Nephron progenitor cell (in vitro differentiated cells): ENCODE results near the gene MED31.

Experiments
- DNase-seq: peaks from one replicate; pipeline ENCODE4 v3.0.0; 2021
- H3K27ac Mint-ChIP-seq: 2 replicates; pipeline ENCODE4 v1.8.0; 2021; ENCODE audit warnings: mild to moderate bottlenecking, moderate library complexity, mixed read lengths
- H3K27me3 Mint-ChIP-seq: 2 replicates; pipeline ENCODE4 v1.8.0; 2021; ENCODE audit warnings: mild to moderate bottlenecking, low read depth, mixed read lengths; ENCODE audit not compliant: poor library complexity
- H3K36me3 Mint-ChIP-seq: 2 replicates; pipeline ENCODE4 v1.8.0; 2021; ENCODE audit warnings: low read depth, mixed read lengths
- H3K4me1 Mint-ChIP-seq: 2 replicates; pipeline ENCODE4 v1.8.0; 2021; ENCODE audit warnings: mixed read lengths
- H3K4me3 Mint-ChIP-seq: 2 replicates; pipeline ENCODE4 v1.8.0; 2021; ENCODE audit warnings: mild to moderate bottlenecking, moderate library complexity, mixed read lengths
- H3K9me3 Mint-ChIP-seq: 2 replicates; pipeline ENCODE4 v1.8.0; 2021; ENCODE audit warnings: mild to moderate bottlenecking, moderate library complexity, mixed read lengths
- TF ChIP-seq, protein P1 (sequence below): fragments of 200-600 bp; sonication (generic); IDR thresholded peaks from 2 replicates; pipeline ENCODE4 v1.5.0; 2021; ENCODE audit warnings: antibody characterized with exemption

The MED31 gene

DNA sequence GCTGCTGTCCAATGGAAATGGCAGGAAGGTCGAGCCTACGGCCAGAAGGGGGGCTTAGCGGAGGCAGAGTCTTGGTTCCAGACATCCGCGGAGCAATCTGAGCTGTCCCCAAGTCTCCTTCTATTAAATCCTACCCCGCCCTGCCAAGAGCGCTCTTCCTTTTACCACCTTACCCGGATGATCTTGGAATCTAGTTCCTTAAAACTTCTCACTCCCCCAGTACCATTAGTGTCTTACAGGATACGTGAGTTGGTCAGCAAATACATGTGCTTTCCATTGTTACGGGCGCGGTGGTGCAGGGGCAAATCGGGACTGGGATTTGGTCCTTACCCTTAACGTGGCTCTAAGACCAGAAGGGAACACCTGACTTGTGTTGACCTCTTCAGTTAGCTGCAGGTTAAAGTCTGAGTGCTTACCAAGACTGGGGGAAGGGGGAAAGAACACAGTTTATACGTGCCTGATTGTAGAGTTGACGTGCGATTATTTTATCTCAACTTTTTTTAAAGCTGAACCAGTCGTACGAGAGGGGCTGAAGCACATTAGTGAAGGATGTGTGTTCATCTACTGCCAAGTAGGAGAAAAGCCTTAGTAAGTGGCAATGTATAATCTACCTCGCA is 10.1 kb downstream of the MED31 start:
- TF ChIP-seq, protein P1, sequence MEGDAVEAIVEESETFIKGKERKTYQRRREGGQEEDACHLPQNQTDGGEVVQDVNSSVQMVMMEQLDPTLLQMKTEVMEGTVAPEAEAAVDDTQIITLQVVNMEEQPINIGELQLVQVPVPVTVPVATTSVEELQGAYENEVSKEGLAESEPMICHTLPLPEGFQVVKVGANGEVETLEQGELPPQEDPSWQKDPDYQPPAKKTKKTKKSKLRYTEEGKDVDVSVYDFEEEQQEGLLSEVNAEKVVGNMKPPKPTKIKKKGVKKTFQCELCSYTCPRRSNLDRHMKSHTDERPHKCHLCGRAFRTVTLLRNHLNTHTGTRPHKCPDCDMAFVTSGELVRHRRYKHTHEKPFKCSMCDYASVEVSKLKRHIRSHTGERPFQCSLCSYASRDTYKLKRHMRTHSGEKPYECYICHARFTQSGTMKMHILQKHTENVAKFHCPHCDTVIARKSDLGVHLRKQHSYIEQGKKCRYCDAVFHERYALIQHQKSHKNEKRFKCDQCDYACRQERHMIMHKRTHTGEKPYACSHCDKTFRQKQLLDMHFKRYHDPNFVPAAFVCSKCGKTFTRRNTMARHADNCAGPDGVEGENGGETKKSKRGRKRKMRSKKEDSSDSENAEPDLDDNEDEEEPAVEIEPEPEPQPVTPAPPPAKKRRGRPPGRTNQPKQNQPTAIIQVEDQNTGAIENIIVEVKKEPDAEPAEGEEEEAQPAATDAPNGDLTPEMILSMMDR: no peak
- peaks cover 49% of the 10 kb centered on the region for H3K4me1 Mint-ChIP-seq
- H3K36me3 Mint-ChIP-seq: peaks cover 14% of the 10 kb centered on the region
- no peaks in the 10 kb centered on the region for H3K9me3 Mint-ChIP-seq
- DNase-seq: no peak
- peak overlapping the region; percentile 100 for H3K27ac Mint-ChIP-seq
- H3K4me3 Mint-ChIP-seq: peak overlapping the region; percentile 92
- H3K27me3 Mint-ChIP-seq: no peaks in the 10 kb centered on the region

DNA sequence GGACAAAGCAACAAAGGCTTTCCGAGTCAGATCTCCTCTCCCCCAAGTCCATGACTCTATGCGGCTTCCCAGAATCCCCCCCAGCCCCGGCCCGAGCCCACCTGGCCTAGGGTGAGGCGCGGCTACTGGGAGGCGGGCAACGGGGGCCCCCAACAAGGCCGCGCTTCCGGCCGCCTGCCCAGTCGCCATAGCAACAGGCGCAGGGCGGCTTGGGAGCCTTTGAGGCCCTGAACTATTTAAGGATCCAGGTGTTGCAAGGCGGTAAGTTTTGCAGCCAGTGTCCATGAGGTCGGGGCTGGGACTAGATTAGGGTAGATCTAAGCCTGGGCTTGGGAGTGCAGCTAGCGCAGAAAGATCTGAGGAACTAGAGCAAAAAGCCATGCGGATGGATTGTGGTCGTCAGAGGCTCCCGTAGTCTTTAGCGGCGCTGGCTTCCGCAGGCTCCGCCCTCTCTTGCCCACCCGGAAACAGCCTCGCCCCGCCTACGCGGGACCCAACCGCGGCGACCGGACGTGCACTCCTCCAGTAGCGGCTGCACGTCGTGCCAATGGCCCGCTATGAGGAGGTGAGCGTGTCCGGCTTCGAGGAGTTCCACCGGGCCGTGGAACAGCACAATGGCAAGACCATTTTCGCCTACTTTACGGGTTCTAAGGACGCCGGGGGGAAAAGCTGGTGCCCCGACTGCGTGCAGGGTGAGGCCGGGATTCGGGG is 10.7 kb downstream of the MED31 start, which contains the start of the genes KIAA0753 and TXNDC17:
TSS of gene KIAA0753 (minus strand) at position 176 of the 711 bp plus-strand sequence. CDS start 5,608 bp downstream, outside the sequence.
TSS of gene TXNDC17 (plus strand) at position 525 of the 711 bp plus-strand sequence. CDS start at position 548, 23 bp downstream.
- Mint-ChIP-seq H3K4me3 (peak within 1 kb of the TSS; percentile 92), H3K9me3 (no peaks in the 10 kb centered on the region), H3K27ac (peak within 1 kb of the TSS; percentile 100), H3K36me3 (peaks cover 17% of the 10 kb centered on the region), H3K27me3 (no peaks in the 10 kb centered on the region), H3K4me1 (peaks cover 50% of the 10 kb centered on the region)
- peak; percentile 93 for DNase-seq
- TF ChIP-seq, protein P1: no peak

DNA sequence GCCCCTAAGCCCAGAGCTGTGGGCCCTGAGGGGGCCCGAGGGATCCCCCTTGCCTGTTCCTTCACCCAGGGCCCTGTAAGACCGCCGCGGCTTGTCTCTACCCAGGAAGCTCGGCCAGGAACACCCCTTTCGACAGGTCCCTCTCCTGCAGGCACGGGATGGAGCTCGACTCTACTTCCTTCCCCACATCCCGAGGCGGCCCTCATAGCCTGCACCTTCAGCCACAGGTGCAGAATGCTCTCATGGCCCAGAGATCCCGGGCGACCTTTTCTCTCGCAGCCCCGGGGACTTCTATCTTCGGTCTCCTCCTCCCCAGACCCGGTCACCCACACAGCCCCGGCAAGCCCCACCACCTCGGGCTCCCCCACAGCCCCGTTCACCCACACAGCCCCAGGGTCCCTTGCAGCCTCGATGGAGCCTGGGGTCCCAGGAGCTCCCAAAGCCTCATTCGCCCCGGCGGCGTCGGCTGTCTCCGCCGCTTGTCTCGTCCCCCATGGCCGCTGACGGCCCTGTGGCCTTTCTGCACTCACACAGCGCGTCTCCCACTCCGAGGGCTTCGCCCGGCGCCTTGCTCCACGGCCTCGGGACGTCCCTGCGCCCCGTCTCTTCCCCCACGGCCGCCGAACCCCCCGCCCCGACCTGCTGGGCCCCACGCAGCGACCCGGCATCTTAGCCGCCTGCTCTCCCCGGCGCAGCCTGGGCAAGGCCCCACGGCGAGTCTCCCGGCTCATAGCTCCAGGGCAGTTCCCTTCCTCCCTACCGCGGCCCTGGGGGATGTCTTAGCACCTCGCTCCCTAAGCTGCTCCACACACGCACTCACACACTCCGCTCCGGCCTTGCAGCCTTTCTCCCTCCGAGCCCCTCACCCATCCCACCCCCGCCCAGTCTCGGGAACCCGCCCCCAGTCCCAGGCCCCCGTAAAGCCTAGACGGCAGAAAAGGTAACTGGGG is 11.5 kb downstream of the MED31 start:
- Mint-ChIP-seq H3K4me3 (peak overlapping the region; percentile 92), H3K27ac (peak overlapping the region; percentile 100), H3K36me3 (peaks cover 21% of the 10 kb centered on the region), H3K4me1 (peaks cover 50% of the 10 kb centered on the region), H3K27me3 (no peaks in the 10 kb centered on the region), H3K9me3 (no peaks in the 10 kb centered on the region)
- TF ChIP-seq, protein P1: no peak
- peak; percentile 63 for DNase-seq

DNA sequence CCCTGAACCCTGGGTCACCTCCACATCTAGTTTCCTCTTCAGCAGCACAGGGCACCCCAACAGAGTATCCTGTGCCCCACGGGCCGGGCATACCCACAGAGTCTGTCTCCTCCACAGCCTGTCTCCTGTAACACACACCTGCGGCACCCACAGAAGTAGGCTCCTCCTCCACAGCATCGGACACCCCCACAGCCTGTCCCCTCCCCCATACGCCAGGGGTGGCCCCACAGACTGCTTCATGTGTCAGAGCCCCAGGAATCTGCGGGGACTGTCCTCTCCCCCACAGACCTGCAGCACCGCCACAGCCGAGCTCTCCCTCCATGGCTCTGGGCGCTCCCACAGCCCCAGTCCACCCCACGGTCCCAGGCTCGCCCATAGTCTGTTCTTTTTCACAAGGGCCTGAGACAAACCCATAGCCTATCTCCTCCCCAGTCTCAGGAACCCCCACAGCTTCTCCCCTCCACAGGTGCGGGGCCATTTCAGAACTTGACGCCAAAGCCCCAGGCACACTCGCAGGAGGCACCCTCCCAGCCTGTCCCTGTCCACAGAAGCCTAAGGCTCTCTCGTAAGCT is 12.3 kb downstream of the MED31 start:
- peaks cover 21% of the 10 kb centered on the region for H3K36me3 Mint-ChIP-seq
- TF ChIP-seq, protein P1: no peak

DNA sequence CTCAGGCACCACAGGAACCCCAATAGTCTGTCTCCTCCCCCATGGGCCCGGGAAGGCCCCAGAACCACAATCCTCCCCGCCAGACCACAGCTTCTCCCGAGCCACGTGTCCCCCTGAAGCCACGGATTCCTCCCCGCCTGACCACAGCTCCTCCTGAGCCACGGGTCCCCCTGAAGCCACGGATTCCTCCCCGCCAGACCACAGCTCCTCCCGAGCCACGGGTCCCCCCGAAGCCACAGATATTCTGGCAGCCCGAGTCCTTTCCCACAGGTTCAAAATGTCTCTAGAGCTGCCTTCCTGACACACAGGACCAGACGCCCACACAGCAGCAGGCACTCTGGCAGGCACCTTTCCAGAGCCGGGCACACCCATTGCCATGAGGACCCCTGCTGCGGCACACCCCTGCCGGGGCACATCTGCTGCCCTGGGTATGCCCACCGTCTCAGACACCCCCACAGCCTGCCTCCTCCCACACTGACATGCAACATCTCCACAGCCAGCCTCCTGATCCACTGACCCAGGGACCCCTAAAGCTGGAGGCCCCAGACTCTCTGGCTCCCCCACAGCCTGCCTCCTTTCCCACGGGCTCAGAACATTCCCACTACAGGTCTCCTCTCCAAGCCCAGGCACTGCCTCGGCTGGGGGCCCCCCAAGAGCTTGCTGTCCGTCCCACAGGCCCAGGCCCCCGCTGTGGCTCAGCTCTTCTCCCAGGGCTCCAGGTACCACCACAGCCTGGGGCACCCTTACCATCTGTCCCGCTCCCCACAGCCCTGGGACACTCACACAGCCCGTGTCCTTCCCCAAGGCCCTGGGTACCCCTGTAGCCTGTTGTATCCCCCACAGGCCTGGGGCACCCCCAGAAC is 13.1 kb downstream of the MED31 start:
- H3K4me3 Mint-ChIP-seq: peak overlapping the region; percentile 92
- peaks cover 50% of the 10 kb centered on the region for H3K4me1 Mint-ChIP-seq
- no peaks in the 10 kb centered on the region for H3K9me3 Mint-ChIP-seq
- H3K36me3 Mint-ChIP-seq: peaks cover 26% of the 10 kb centered on the region
- TF ChIP-seq, protein P1: no peak
- peak overlapping the region; percentile 64 for H3K27ac Mint-ChIP-seq
- no peaks in the 10 kb centered on the region for H3K27me3 Mint-ChIP-seq
- DNase-seq: no peak

More for the DNA sequence above, 12.3 kb downstream of the MED31 start:
- H3K4me3 Mint-ChIP-seq: peak overlapping the region; percentile 92
- peaks cover 50% of the 10 kb centered on the region for H3K4me1 Mint-ChIP-seq
- no peaks in the 10 kb centered on the region for H3K27me3 Mint-ChIP-seq
- DNase-seq: no peak
- H3K27ac Mint-ChIP-seq: no peak overlapping the region
- no peaks in the 10 kb centered on the region for H3K9me3 Mint-ChIP-seq
